ENCODE measurements around the gene TAF4B. TPM values are rescaled to one million over a fixed set of nuclear protein-coding genes. Genes with fewer than 3 reads are reported as not detected.
"Not testable (repeated sequence)": the region's sequence is repeated elsewhere in the genome, so short reads cannot be mapped to it uniquely, and the experiment has no call there.

Gene TAF4B
- total RNA-seq, 1 donor from 2014 or later = 7.2 TPM

DNA sequence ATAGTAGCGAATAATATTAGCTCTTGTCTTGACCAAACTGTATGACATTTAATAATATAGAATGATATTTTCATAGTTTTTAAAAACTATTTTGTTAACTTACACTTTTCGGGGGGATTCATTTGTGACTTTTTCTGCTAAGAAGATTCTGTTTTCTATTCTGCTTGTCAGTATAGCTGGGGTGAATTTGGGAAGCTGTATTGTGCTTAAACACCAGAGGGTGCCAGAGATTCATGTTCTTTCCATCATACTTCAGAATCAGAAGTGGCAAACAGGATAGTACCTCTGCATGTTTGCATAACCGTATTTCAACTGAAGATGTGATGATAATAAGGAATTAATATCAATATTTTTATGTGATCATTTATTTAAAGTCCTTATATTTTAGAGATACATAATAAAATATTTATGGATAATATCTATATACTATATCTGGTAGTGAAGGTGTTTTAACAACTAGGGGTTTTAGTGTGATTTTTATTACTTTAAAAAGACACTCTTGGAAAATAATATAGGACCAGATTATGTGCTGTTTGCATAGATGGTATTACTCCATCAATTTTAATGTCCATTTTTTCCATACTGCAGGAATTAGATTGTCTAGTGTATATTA, 81.0 kb downstream of the TAF4B start:
- DNase-seq = peak; percentile 60

DNA sequence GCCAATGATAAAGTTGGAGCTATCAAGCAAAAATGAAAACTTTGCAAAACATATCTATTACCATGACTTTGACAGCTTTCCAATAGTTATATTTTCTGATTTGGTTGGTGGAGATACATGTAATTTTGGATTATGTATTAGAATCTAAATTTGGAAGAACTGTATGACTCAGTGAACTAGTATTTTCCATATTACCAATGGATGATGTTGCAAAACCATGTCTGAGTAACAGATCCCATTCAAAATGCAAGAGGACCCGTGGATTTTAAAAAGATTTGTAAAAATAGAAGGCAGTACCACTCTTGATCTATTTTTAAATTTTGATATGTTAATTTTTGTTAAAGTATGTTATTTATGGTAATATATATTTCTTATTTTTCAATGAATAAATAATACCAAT, 83.0 kb downstream of the TAF4B start:
- no peak for DNase-seq

DNA sequence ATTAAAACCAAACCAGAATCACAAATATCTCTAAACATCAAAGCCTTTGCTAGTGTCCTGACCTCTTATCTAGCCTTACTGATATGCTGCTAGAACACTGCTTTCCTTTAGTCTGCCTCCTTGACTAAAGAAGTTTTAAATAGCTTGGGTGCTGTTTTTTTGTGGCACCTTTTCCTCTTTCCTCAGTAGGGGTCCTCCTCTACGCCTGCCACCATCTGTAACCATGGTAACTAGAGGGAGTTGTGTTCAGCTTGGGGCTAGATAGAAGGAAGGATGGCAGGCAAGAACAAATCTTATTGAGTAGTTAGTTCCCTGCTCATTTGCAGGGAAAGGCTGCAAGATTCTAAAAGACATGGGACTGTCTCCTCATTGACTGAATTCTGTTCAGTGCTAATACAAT, 86.0 kb downstream of the TAF4B start:
- no peak for DNase-seq

DNA sequence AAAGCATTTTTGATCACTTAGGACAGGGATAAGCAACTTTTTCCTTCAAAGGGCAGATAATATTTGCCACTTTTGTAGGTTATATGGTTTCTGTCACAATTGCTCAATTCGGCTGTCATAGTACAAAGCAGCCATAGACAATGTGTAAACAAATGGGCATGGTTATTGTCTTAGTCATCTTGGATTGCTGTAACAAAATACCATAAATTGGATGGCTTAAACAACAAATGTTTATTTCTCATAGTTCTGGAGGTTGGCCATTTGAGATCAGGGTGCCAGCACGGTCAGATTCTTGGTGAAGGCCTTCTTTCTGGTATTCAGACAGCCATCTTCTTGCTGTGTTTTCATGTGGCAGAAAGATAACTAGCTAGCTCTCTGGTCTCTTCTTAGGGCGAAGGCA, 91.2 kb downstream of the TAF4B start:
- no peak for DNase-seq

GRCh38 chr18:26320686-26321085, 94.4 kb downstream of the TAF4B start:
- DNase-seq = no peak

GRCh38 chr18:26322890-26323653, 96.8 kb downstream of the TAF4B start:
- DNase-seq = no peak

GRCh38 chr18:26325771-26326170, 99.5 kb downstream of the TAF4B start:
- no peak for DNase-seq

GRCh38 chr18:26327062-26327461, 100.8 kb downstream of the TAF4B start:
- DNase-seq = no peak

DNA sequence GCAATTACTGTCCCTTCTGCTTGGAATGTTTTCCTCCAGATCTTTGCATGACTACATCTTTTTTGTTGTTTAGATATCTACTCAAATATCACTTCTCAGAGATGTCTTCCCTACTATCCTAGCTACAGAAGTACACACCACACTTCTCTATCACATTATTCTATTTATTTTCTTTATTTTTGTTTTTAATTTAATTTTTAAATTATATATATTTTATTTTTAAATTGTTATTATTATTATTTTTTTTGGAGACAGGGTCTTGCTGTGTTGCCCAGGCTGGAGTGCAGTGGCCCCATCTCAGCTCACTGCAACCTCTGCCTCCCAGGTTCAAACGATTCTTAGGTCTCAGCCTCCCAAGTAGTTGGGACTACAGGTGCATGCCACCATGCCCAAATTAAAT, 106.7 kb downstream of the TAF4B start:
- no peak for DNase-seq

GRCh38 chr18:26335156-26335555, 108.9 kb downstream of the TAF4B start:
- DNase-seq = no peak

GRCh38 chr18:26335571-26336487, 109.6 kb downstream of the TAF4B start:
- DNase-seq = peak; percentile 84

GRCh38 chr18:26336572-26336971, 110.3 kb downstream of the TAF4B start:
- DNase-seq = no peak

- DNase-seq = no peak
Observed at GRCh38 chr18:26342646-26343045, 116.4 kb downstream of the TAF4B start.

- no peak for DNase-seq
Observed at GRCh38 chr18:26350961-26351360, 124.7 kb downstream of the TAF4B start.

DNA sequence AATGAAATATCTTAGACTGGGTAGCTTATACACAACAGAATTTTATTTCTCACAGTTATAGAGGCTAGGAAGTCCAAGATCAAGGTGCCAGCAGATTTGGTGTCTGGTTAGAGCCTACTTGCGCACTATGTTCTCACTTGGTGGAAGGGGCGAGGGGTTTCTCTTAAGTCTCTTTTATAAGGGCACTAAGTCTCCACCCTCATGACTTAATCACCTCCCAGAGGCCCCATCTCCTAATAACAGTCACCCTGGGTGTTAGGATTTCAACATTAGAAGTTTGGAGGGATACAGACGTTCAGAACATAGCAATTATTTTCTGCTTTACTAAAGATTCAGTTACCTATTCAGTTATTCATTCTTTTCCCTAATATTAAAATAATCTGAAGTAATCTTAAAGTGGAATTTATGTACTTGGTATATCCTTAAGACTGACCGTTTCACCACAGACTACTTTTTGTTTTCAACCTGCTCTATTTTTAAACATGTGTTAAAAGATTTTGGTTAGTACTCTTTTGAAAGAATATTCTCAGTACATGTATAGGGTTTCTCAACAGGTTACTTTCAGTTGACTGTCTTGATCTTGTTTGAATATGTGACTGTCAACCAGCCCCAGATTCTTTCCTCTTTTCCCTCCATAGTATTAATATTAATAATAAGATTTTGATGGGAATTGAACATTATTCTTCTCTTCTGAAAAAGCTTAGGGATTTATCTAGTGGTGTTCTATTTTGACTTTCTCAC, 130.0 kb downstream of the TAF4B start:
- no peak for DNase-seq

GRCh38 chr18:26357960-26358359, 131.7 kb downstream of the TAF4B start:
- DNase-seq = no peak

DNA sequence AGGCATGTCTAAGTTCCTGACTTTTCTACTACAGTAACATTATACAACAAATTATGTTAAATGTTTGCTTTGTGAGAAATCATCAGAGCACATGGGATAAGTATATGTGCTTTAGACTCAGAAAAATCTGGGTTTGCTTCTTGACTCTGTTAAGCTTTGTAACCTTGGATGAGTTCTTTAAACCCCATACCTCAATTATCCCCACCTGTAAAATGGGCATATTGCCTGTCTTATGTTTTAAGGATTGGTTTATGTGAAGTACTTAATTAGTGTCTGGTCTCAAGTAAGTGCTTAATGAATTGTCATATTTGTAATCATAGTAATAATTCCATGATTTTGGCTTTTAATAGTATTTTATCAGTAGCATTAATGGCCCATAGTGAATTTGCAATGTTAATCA, 135.8 kb downstream of the TAF4B start:
- DNase-seq = no peak

- DNase-seq = no peak
Observed at GRCh38 chr18:26367425-26367824, 141.2 kb downstream of the TAF4B start.

DNA sequence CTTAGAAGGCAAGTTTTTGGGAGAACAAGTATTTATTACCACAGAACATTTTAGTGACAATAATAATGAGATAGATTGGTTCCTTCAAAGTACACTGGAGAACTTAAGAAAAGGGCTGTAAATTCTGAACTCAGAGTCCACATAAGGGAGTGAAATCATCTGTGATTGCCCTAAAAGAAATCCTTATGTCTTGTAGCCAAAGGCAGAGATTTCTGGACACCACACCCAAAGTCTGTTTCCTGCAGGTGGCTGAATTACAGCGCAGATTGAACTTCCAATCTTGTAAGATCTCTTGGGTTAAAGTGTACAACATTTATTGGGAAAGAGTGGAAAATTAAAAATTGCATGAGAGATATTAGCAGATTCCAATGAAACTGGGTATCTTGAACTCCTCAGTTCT, 143.8 kb downstream of the TAF4B start:
- DNase-seq = no peak

- DNase-seq = no peak
Observed at GRCh38 chr18:26376105-26376504, 149.9 kb downstream of the TAF4B start.

- DNase-seq = no peak
Observed at GRCh38 chr18:26378701-26379100, 152.5 kb downstream of the TAF4B start.

DNA sequence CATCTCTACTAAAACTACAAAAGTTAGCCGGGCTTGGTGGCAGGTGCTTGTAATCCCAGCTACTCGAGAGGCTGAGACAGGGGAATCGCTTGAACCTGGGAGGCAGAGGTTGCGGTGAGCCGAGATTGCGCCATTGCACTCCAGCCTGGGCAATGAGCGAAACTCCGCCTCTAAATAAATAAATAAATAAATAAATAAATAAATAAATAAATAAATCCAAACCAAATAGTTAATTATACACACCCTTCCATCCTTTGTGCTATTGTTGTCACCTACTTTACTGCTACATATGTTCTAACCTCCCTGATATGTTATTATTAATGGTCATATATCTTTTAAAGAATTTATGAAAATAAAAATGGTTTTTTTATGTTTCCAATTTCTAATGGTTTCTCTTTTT, 155.3 kb downstream of the TAF4B start:
- DNase-seq = not testable (repeated sequence)
